Activated naive CD4-positive, alpha-beta T cell treated with anti-CD3 and anti-CD28 coated beads, Interleukin-2, amount 50 U/mL, for 24 hours (primary cell): ENCODE results near the gene GDF10.

Source experiments
- H3K27ac Mint-ChIP-seq: one replicate; pipeline ENCODE4 v1.8.0; 2021; ENCODE audit warnings: mild to moderate bottlenecking, mixed read lengths
- H3K27me3 Mint-ChIP-seq: one replicate; pipeline ENCODE4 v1.8.0; 2021; ENCODE audit warnings: mixed read lengths
- H3K36me3 Mint-ChIP-seq: one replicate; pipeline ENCODE4 v1.8.0; 2021; ENCODE audit warnings: mixed read lengths
- H3K4me1 Mint-ChIP-seq: one replicate; pipeline ENCODE4 v1.8.0; 2021; ENCODE audit warnings: mixed read lengths
- H3K4me3 Mint-ChIP-seq: one replicate; pipeline ENCODE4 v1.8.0; 2021; ENCODE audit warnings: mild to moderate bottlenecking, mixed read lengths
- H3K9me3 Mint-ChIP-seq: one replicate; pipeline ENCODE4 v1.8.0; 2021; ENCODE audit warnings: mixed read lengths

GDF10 gene

GRCh38 chr10:47344996-47345870 is 45.2 kb downstream of the GDF10 start:
- no peak overlapping the region for H3K4me3 Mint-ChIP-seq
- H3K9me3 Mint-ChIP-seq = no peaks in the 10 kb centered on the region
- no peaks in the 10 kb centered on the region for H3K36me3 Mint-ChIP-seq
- no peaks in the 10 kb centered on the region for H3K4me1 Mint-ChIP-seq
- H3K27me3 Mint-ChIP-seq = peaks cover 4% of the 10 kb centered on the region
- no peak overlapping the region for H3K27ac Mint-ChIP-seq

DNA sequence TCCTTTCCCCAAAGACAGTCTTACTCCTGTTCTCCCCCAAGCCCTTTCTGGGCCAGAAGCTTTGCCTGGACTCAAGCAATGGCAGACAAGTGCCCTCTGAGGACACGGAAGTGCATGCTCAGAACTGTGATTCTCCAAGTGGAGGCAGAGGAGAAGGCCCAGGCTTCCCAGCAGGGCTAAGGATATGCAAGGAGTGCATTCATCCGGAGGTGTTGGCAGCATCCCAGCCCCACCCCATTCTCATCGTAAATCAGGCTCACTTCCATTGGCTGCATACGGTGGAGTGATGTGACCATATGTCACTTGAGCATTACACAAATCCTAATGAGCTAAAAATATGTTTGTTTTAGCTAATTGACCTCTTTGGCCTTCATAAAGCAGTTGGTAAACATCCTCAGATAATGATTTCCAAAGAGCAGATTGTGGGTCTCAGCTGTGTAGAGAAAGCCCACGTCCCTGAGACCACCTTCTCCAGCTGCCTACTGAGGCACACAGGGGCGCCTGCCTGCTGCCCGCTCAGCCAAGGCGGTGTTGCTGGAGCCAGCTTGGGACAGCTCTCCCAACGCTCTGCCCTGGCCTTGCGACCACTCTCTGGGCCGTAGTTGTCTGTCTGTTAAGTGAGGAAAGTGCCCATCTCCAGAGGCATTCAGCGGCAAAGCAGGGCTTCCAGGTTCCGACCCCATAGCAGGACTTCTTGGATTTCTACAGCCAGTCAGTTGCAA is 46.7 kb downstream of the GDF10 start:
- no peak overlapping the region for H3K4me3 Mint-ChIP-seq

GRCh38 chr10:47347303-47347675 is 47.3 kb downstream of the GDF10 start:
- no peaks in the 10 kb centered on the region for H3K27me3 Mint-ChIP-seq
- H3K4me1 Mint-ChIP-seq = no peaks in the 10 kb centered on the region
- H3K36me3 Mint-ChIP-seq = no peaks in the 10 kb centered on the region
- H3K4me3 Mint-ChIP-seq = no peak overlapping the region
- H3K27ac Mint-ChIP-seq = no peak overlapping the region
- no peaks in the 10 kb centered on the region for H3K9me3 Mint-ChIP-seq

More for the DNA sequence above, 46.7 kb downstream of the GDF10 start:
- H3K27me3 Mint-ChIP-seq = no peaks in the 10 kb centered on the region
- H3K9me3 Mint-ChIP-seq = no peaks in the 10 kb centered on the region
- no peaks in the 10 kb centered on the region for H3K36me3 Mint-ChIP-seq
- no peaks in the 10 kb centered on the region for H3K4me1 Mint-ChIP-seq
- H3K27ac Mint-ChIP-seq = no peak overlapping the region

- Mint-ChIP-seq H3K27ac (no peak within 1 kb of the TSS), H3K4me1 (no peaks in the 10 kb centered on the region), H3K36me3 (no peaks in the 10 kb centered on the region), H3K4me3 (no peak within 1 kb of the TSS), H3K27me3 (no peaks in the 10 kb centered on the region), H3K9me3 (no peaks in the 10 kb centered on the region)
Observed at GRCh38 chr10:47348138-47348651, 48.2 kb downstream of the GDF10 start, which contains the start of gene RBP3. Gene RBP3, plus strand, starts transcription at chr10:47348363. Its CDS starts 122 bp downstream, at chr10:47348485.

GRCh38 chr10:47348661-47349470 is 48.9 kb downstream of the GDF10 start:
- no peaks in the 10 kb centered on the region for H3K4me1 Mint-ChIP-seq
- H3K36me3 Mint-ChIP-seq = no peaks in the 10 kb centered on the region
- H3K9me3 Mint-ChIP-seq = no peaks in the 10 kb centered on the region
- H3K27me3 Mint-ChIP-seq = no peaks in the 10 kb centered on the region
- H3K4me3 Mint-ChIP-seq = no peak overlapping the region
- no peak overlapping the region for H3K27ac Mint-ChIP-seq

- Mint-ChIP-seq H3K27ac (no peak overlapping the region), H3K27me3 (no peaks in the 10 kb centered on the region), H3K4me3 (no peak overlapping the region), H3K4me1 (no peaks in the 10 kb centered on the region), H3K9me3 (no peaks in the 10 kb centered on the region), H3K36me3 (no peaks in the 10 kb centered on the region)
Observed at GRCh38 chr10:47349516-47349915, 49.5 kb downstream of the GDF10 start.

GRCh38 chr10:47349941-47350371 is 50.0 kb downstream of the GDF10 start:
- no peaks in the 10 kb centered on the region for H3K9me3 Mint-ChIP-seq
- H3K27ac Mint-ChIP-seq = no peak overlapping the region
- no peaks in the 10 kb centered on the region for H3K4me1 Mint-ChIP-seq
- no peaks in the 10 kb centered on the region for H3K27me3 Mint-ChIP-seq
- H3K36me3 Mint-ChIP-seq = no peaks in the 10 kb centered on the region
- H3K4me3 Mint-ChIP-seq = no peak overlapping the region

DNA sequence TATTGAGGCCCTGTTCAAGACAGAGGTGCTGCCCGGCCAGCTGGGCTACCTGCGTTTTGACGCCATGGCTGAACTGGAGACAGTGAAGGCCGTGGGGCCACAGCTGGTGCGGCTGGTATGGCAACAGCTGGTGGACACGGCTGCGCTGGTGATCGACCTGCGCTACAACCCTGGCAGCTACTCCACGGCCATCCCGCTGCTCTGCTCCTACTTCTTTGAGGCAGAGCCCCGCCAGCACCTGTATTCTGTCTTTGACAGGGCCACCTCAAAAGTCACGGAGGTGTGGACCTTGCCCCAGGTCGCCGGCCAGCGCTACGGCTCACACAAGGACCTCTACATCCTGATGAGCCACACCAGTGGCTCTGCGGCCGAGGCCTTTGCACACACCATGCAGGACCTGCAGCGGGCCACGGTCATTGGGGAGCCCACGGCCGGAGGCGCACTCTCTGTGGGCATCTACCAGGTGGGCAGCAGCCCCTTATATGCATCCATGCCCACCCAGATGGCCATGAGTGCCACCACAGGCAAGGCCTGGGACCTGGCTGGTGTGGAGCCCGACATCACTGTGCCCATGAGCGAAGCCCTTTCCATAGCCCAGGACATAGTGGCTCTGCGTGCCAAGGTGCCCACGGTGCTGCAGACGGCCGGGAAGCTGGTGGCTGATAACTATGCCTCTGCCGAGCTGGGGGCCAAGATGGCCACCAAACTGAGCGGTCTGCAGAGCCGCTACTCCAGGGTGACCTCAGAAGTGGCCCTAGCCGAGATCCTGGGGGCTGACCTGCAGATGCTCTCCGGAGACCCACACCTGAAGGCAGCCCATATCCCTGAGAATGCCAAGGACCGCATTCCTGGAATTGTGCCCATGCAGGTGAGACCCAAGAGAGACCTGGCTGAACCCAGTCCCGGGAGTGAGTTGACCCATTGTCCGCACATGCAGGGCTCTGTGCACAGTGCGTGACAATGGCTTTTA is 51.0 kb downstream of the GDF10 start:
- H3K4me1 Mint-ChIP-seq = no peaks in the 10 kb centered on the region
- H3K9me3 Mint-ChIP-seq = no peaks in the 10 kb centered on the region
- no peaks in the 10 kb centered on the region for H3K36me3 Mint-ChIP-seq
- H3K27ac Mint-ChIP-seq = no peak overlapping the region
- no peaks in the 10 kb centered on the region for H3K27me3 Mint-ChIP-seq
- no peak overlapping the region for H3K4me3 Mint-ChIP-seq

GRCh38 chr10:47351899-47352815 is 52.2 kb downstream of the GDF10 start:
- Mint-ChIP-seq H3K36me3 (no peaks in the 10 kb centered on the region), H3K27ac (no peak overlapping the region), H3K4me1 (no peaks in the 10 kb centered on the region), H3K4me3 (no peak overlapping the region), H3K27me3 (no peaks in the 10 kb centered on the region), H3K9me3 (no peaks in the 10 kb centered on the region)

DNA sequence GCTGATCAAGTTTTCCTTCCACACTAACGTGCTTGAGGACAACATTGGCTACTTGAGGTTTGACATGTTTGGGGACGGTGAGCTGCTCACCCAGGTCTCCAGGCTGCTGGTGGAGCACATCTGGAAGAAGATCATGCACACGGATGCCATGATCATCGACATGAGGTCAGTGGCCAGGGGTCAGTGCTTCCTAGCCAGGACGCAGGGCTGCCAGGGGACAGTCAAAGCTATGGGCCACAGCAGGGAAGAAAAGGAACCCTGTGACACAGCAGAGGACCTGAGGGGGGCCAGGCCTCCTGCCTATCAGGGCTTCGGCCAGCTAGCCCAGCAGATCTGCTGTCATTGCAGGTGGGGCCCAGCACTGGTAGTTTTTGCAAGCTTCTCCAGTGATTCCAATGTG is 53.4 kb downstream of the GDF10 start:
- Mint-ChIP-seq H3K36me3 (no peaks in the 10 kb centered on the region), H3K4me3 (no peak overlapping the region), H3K9me3 (no peaks in the 10 kb centered on the region), H3K27ac (no peak overlapping the region), H3K4me1 (no peaks in the 10 kb centered on the region), H3K27me3 (no peaks in the 10 kb centered on the region)

GRCh38 chr10:47354165-47354564 is 54.2 kb downstream of the GDF10 start:
- Mint-ChIP-seq H3K9me3 (no peaks in the 10 kb centered on the region), H3K36me3 (no peaks in the 10 kb centered on the region), H3K27ac (no peak overlapping the region), H3K4me3 (no peak overlapping the region), H3K4me1 (no peaks in the 10 kb centered on the region), H3K27me3 (no peaks in the 10 kb centered on the region)

GRCh38 chr10:47354900-47355299 is 54.9 kb downstream of the GDF10 start:
- H3K4me1 Mint-ChIP-seq = no peaks in the 10 kb centered on the region
- no peak overlapping the region for H3K27ac Mint-ChIP-seq
- no peaks in the 10 kb centered on the region for H3K36me3 Mint-ChIP-seq
- H3K9me3 Mint-ChIP-seq = no peaks in the 10 kb centered on the region
- H3K27me3 Mint-ChIP-seq = no peaks in the 10 kb centered on the region
- H3K4me3 Mint-ChIP-seq = no peak overlapping the region

DNA sequence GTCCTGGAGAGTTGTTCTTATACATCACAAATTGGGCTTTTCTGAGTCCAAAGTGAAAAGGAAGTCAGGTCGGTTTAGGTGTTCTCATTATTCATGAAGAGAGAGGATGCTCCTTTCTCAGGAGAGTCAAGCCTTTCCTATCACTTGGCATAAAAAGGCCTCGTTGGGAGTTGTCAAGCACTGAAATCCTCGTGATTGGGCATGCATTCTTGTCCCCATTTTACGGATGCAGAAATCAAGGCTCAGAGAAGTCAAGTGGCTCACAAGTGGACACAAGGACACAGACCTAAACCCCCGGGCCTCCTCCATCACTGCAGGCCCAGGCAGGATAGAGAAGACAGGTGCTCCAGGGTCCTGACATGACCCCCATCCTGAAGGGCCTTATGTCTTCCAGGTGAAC is 56.7 kb downstream of the GDF10 start:
- Mint-ChIP-seq H3K4me1 (no peaks in the 10 kb centered on the region), H3K9me3 (no peaks in the 10 kb centered on the region), H3K27ac (no peak overlapping the region), H3K36me3 (no peaks in the 10 kb centered on the region), H3K4me3 (no peak overlapping the region), H3K27me3 (no peaks in the 10 kb centered on the region)

DNA sequence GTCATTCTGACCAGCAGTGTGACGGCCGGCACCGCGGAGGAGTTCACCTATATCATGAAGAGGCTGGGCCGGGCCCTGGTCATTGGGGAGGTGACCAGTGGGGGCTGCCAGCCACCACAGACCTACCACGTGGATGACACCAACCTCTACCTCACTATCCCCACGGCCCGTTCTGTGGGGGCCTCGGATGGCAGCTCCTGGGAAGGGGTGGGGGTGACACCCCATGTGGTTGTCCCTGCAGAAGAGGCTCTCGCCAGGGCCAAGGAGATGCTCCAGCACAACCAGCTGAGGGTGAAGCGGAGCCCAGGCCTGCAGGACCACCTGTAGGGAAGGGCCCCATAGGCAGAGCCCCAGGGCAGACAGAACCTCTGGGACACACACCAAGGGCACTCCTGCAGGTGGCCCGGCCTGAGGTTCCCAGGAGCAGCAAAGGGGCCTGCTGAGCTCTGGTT is 57.2 kb downstream of the GDF10 start:
- Mint-ChIP-seq H3K4me1 (no peaks in the 10 kb centered on the region), H3K27me3 (no peaks in the 10 kb centered on the region), H3K27ac (no peak overlapping the region), H3K9me3 (no peaks in the 10 kb centered on the region), H3K36me3 (no peaks in the 10 kb centered on the region), H3K4me3 (no peak overlapping the region)
